HG03066 (cell line): ENCODE results near the gene MAP1A.

ENCODE experiments used
- ATAC-seq: cut with Tn5 transposase; IDR thresholded peaks from one replicate; pipeline ENCODE4 v1.9.1; 2021; ENCODE audit warnings: low read depth; ENCODE audit not compliant: unreplicated experiment

Gene MAP1A

GRCh38 chr15:43510200-43511011 is 7.0 kb upstream of the MAP1A start:
- ATAC-seq = peak; percentile 95

GRCh38 chr15:43511012-43511885 is 6.2 kb upstream of the MAP1A start:
- peak; percentile 12 for ATAC-seq

DNA sequence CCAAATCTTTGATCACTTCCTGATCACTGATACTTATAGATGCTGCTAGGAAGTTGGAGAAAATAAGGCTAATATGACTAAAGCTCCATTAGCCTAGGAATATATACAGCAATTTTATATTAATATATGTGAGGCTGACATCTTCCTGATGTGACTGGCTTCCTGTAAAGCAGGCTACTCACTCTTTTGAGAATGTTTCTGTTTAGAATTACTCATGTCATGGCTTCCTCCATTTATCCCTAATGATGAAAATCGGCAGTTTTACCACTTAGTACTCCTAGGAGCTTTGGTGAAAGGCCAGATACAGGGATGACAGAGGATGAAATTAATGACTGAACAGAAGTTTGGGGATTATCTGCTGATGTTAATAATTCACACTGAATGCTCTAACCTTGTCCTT is 3.9 kb upstream of the MAP1A start:
- ATAC-seq = no peak

- ATAC-seq = no peak
These were observed 3.0 kb upstream of the MAP1A start for GRCh38 chr15:43514241-43515057.

GRCh38 chr15:43515741-43516140 is 1.7 kb upstream of the MAP1A start:
- no peak for ATAC-seq

GRCh38 chr15:43516185-43516584 is 1.2 kb upstream of the MAP1A start:
- no peak for ATAC-seq

- no peak for ATAC-seq
These were observed 531 bp upstream of the MAP1A start for GRCh38 chr15:43516801-43517353.

DNA sequence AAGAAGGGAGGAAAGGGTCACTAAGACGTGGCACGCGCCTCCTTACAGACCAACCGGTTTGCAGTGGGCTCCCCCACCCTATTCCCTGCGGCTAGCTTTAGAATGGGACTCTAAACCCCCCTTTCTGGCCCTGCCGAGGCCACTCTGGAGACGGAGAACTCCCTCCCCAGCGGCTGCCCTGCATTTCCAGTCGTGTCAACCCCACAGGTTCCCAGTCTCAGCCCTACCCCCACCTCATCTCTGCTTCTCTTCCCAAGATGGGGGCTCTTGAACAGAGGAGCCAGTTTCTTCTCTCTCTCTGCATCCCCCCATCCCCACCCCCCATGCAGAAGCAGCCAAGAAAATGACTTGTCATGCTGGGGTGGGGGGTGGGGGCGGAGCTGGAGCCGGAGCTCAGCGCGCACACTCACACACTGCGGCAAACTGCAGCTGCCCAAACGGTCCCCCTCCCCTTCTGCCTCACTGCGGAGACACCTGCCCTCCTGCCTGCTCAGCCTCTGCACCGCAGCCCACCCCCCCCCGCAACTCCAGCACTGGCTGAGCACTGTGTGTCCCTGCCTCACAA is 871 bp downstream of the MAP1A start:
- ATAC-seq = no peak

DNA sequence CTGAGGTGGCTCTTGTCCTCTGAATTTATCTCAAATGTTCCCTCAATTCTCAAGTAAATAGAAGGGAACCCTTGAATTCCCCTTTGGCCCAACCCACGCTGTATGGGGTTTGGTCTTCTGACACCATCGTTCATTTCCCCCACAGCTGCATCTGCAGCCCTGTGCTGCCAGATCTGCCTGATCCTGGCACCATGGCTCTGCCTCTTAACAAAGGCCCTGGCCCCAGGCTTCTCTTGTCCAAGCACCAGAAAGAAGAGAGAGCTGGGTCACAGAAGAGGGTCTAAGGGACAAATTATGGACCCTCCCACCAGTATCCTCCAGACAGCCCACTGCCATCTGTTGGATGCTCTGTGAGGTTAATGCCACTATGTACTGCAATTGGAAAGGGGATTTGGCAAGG is 1.8 kb downstream of the MAP1A start:
- no peak for ATAC-seq

DNA sequence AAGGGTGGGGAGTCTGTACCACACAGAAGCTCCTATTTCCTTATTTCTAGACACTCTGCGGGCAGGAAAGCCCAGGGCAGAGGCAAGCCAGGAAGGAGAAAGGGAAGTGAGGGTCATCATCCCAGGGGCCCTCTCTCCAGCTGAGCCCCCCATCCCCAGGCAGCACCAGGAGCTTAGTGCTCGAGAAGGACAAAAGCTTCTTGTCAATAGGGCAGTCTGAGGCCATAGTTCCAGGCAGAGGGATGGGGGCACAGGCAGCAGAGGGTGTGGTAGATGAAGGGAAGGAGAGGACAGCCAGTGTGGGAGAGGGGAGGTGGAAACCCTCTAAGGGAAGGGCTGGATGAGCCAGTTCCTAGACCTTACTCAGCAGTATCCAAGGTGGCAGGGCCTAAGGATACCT is 2.7 kb downstream of the MAP1A start:
- no peak for ATAC-seq

- ATAC-seq = no peak
These were observed 4.0 kb downstream of the MAP1A start for GRCh38 chr15:43521419-43521818.

DNA sequence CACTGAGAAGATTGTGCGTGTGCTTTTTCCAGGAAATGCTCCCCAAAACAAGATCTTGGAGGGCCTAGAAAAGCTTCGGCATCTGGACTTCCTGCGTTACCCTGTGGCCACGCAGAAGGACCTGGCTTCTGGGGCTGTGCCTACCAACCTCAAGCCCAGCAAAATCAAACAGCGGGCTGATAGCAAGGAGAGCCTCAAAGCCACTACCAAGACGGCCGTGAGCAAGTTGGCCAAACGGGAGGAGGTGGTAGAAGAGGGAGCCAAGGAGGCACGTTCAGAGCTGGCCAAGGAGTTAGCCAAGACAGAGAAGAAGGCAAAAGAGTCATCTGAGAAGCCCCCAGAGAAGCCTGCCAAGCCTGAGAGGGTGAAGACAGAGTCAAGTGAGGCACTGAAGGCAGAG is 4.8 kb downstream of the MAP1A start:
- no peak for ATAC-seq

- no peak for ATAC-seq
These were observed 6.2 kb downstream of the MAP1A start for GRCh38 chr15:43523646-43524045.

- no peak for ATAC-seq
These were observed 6.9 kb downstream of the MAP1A start for GRCh38 chr15:43524254-43524845.

GRCh38 chr15:43525131-43525530 is 7.7 kb downstream of the MAP1A start:
- ATAC-seq = no peak

- ATAC-seq = no peak
These were observed 9.0 kb downstream of the MAP1A start for GRCh38 chr15:43526261-43526930.

- no peak for ATAC-seq
These were observed 9.8 kb downstream of the MAP1A start for GRCh38 chr15:43527016-43527801.

- no peak for ATAC-seq
These were observed 10.6 kb downstream of the MAP1A start for GRCh38 chr15:43527802-43528541.
